ENCODE measurements around the gene KDM3A. TPM values are rescaled to one million over a fixed set of nuclear protein-coding genes. Genes with fewer than 3 reads are reported as not detected.

Gene KDM3A
- total RNA-seq, 1 experiment from 2014 or later: 31.8 TPM

- no peaks in the 10 kb centered on the region for H3K4me1 ChIP-seq (replicated peaks; ENCODE audit: insufficient read depth)
- no peaks in the 10 kb centered on the region for H3K79me2 ChIP-seq (ENCODE audit: low read depth)
- intact Hi-C loops (cut with micrococcal nuclease; ENCODE audit: unreplicated experiment): no loop called here
- TF ChIP-seq EZH2 (IDR thresholded peaks at IDR 0.05; ENCODE audit: low read depth) (no peak), CTCF (conservative IDR thresholded peaks at IDR 0.05) (no peak)
- no peaks in the 10 kb centered on the region; the same call in 1 of the 2 replicates for H3K9me2 ChIP-seq (ENCODE audit: insufficient read depth)
- no peak overlapping the region for H3K4me2 ChIP-seq
- no peak overlapping the region for H2AFZ ChIP-seq
- no peak overlapping the region for H3K4me3 ChIP-seq
- H3K9me3 ChIP-seq (ENCODE audit: insufficient read depth, low read depth): no peaks in the 10 kb centered on the region
- H3K36me3 ChIP-seq (ENCODE audit: low read depth): no peaks in the 10 kb centered on the region
- H4K20me1 ChIP-seq (ENCODE audit: insufficient read depth): no peaks in the 10 kb centered on the region
- ChIA-PET POLR2A (ENCODE audit: unreplicated experiment) (no interaction called here), CTCF (no interaction called here)
- no peaks in the 10 kb centered on the region for H3F3A ChIP-seq (ENCODE audit: insufficient read depth, low read depth)
- H3K27me3 ChIP-seq (ENCODE audit: insufficient read depth, low read depth): no peaks in the 10 kb centered on the region
- H3K27ac ChIP-seq: no peak overlapping the region
- no peak for DNase-seq
- BruUV-seq (replicated peaks): no TSS peak
These were observed 79.0 kb downstream of the KDM3A start for GRCh38 chr2:86520153-86520552.

DNA sequence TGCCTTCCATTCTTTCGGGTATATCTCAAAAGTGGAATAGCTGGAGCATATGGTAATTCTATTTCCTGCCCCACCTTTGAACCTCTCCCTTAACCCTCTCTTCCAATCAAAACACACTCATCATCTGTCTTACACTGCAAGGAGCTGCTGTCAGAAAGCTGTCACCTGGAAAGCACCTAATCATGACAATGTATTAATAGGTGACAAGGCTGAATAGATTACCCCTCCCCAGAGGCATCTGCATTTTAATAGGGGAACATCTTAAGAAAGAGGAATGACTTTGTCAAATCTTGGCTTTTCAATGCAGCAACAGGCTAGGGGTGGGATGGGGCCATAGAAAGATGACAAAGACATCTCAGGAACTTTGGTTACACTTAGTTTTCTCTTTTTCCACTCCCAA lies 80.8 kb downstream of the KDM3A start:
- no peaks in the 10 kb centered on the region for H3K36me3 ChIP-seq (ENCODE audit: low read depth)
- no peaks in the 10 kb centered on the region for H3K79me2 ChIP-seq (ENCODE audit: low read depth)
- no peaks in the 10 kb centered on the region for H3K9me3 ChIP-seq (ENCODE audit: insufficient read depth, low read depth)
- H3K4me3 ChIP-seq: no peak overlapping the region
- H3K27ac ChIP-seq: no peak overlapping the region
- no peak for DNase-seq
- ChIA-PET POLR2A (ENCODE audit: unreplicated experiment) (no interaction called here), CTCF (no interaction called here)
- no peak overlapping the region for H3K4me2 ChIP-seq
- no peaks in the 10 kb centered on the region for H3K27me3 ChIP-seq (ENCODE audit: insufficient read depth, low read depth)
- no peaks in the 10 kb centered on the region for H3F3A ChIP-seq (ENCODE audit: insufficient read depth, low read depth)
- intact Hi-C loops (cut with micrococcal nuclease; ENCODE audit: unreplicated experiment): no loop called here
- no peaks in the 10 kb centered on the region; the same call in 1 of the 2 replicates for H3K9me2 ChIP-seq (ENCODE audit: insufficient read depth)
- no peaks in the 10 kb centered on the region for H3K4me1 ChIP-seq (replicated peaks; ENCODE audit: insufficient read depth)
- no TSS peak for BruUV-seq (replicated peaks)
- TF ChIP-seq EZH2 (IDR thresholded peaks at IDR 0.05; ENCODE audit: low read depth): no peak
- TF ChIP-seq CTCF (conservative IDR thresholded peaks at IDR 0.05): no peak
- no peak overlapping the region for H2AFZ ChIP-seq
- no peaks in the 10 kb centered on the region for H4K20me1 ChIP-seq (ENCODE audit: insufficient read depth)

GRCh38 chr2:86522711-86523110 lies 81.5 kb downstream of the KDM3A start:
- ChIA-PET CTCF (no interaction called here), POLR2A (ENCODE audit: unreplicated experiment) (no interaction called here)
- Histone ChIP-seq H3K36me3 (ENCODE audit: low read depth) (no peaks in the 10 kb centered on the region), H3K4me3 (no peak overlapping the region), H2AFZ (no peak overlapping the region), H3K4me2 (no peak overlapping the region), H4K20me1 (ENCODE audit: insufficient read depth) (no peaks in the 10 kb centered on the region), H3K79me2 (ENCODE audit: low read depth) (no peaks in the 10 kb centered on the region), H3K27ac (no peak overlapping the region), H3F3A (ENCODE audit: insufficient read depth, low read depth) (no peaks in the 10 kb centered on the region), H3K9me3 (ENCODE audit: insufficient read depth, low read depth) (no peaks in the 10 kb centered on the region), H3K27me3 (ENCODE audit: insufficient read depth, low read depth) (no peaks in the 10 kb centered on the region), H3K9me2 (ENCODE audit: insufficient read depth) (no peaks in the 10 kb centered on the region; the same call in 1 of the 2 replicates), H3K4me1 (replicated peaks; ENCODE audit: insufficient read depth) (no peaks in the 10 kb centered on the region)
- no peak for DNase-seq
- intact Hi-C loops (cut with micrococcal nuclease; ENCODE audit: unreplicated experiment): no loop called here
- TF ChIP-seq CTCF (conservative IDR thresholded peaks at IDR 0.05) (no peak), EZH2 (IDR thresholded peaks at IDR 0.05; ENCODE audit: low read depth) (no peak)
- no TSS peak for BruUV-seq (replicated peaks)

Measured in PC-9 (cell line).